Heart right ventricle (tissue), 16 donors: ENCODE results near the gene MLYCD. TPM values are rescaled to one million over a fixed set of nuclear protein-coding genes. Genes with fewer than 3 reads are reported as not detected.

Source experiments
- ATAC-seq, 8 donors: fragments of 200-7000 bp; cut with Tn5 transposase; one replicate each; pipeline ENCODE4 v1.9.1; 2020; ENCODE audit warnings: mild to moderate bottlenecking in 8 of 8, moderate library complexity in 8 of 8, moderate number of reproducible peaks in 1 of 8
- DNase-seq, 2 donors: peaks; one replicate each; pipeline ENCODE4 v3.0.0-alpha.2; 2020
- H3K27ac ChIP-seq, 10 donors: fragments of 200-600 bp; sonication (generic) in 2 of 10; one replicate each; pipeline versions ENCODE4 v1.5.0 to v1.8.0; 2020 to 2022; ENCODE audit warnings: mild to moderate bottlenecking in 3 of 10
- H3K27me3 ChIP-seq, 7 donors: fragments of 200-600 bp; one replicate each; pipeline ENCODE4 v1.8.0; 2021 to 2022; ENCODE audit warnings: mild to moderate bottlenecking in 2 of 7
- H3K36me3 ChIP-seq, 9 donors: fragments of 200-600 bp; sonication (generic) in 1 of 9; one replicate each; pipeline versions ENCODE4 v1.5.0 to v1.8.0; 2020 to 2022; ENCODE audit warnings: mild to moderate bottlenecking in 2 of 9
- H3K4me1 ChIP-seq, 9 donors: fragments of 200-600 bp; sonication (generic) in 1 of 9; one replicate each; pipeline versions ENCODE4 v1.5.0 to v1.8.0; 2020 to 2022; ENCODE audit warnings: mild to moderate bottlenecking in 4 of 9
- H3K4me3 ChIP-seq, 10 donors: fragments of 200-600 bp; sonication (generic) in 2 of 10; one replicate each; pipeline versions ENCODE4 v1.5.0 to v1.8.0; 2020 to 2022; ENCODE audit warnings: mild to moderate bottlenecking in 7 of 10, moderate library complexity in 2 of 10
- H3K9me3 ChIP-seq, 11 donors: fragments of 200-600 bp in 10 of 11; sonication (generic) in 2 of 11; one replicate each; pipeline versions ENCODE4 v1.5.0 to v1.8.0; 2013 to 2022; ENCODE audit warnings: mild to moderate bottlenecking in 2 of 11, control low read depth in 1 of 11, moderate library complexity in 1 of 11
- WGBS, 2 donors: extraction: QIAGEN DNeasy Blood & Tissue Kit; methylation state at CpG; one replicate each; pipeline ENCODE4 v1.1.7; 2013; ENCODE audit warnings: inconsistent platforms in 1 of 2; 5-methylcytosine and 5-hydroxymethylcytosine counted together
- intact Hi-C, 10 donors: fragments of 100-400 bp; cut with DNase I; formaldehyde crosslinking; loops; one replicate each; pipeline versions ENCODE4 v1.11.1 to v1.14.2; 2022
- polyA plus RNA-seq, 2 donors: library from polyadenylated mRNA; stranded (reverse); fragments of 200-250 nt; gene quantifications; one replicate each; pipeline ENCODE4 v1.2.3, GENCODE V29; 2013
- total RNA-seq, 10 donors: library from RNA; stranded (reverse); fragmentation: NEBNext Ultra II Directional in 3 of 10; extraction: Animal tissue kit (Norgen Biotek cat#: 25700) in 3 of 10; gene quantifications; one replicate each; pipeline versions ENCODE4 v1.2.1 to v1.2.4, GENCODE V29; 2021 to 2023
- TF ChIP-seq, protein P1 (sequence below), 9 donors: fragments of 200-600 bp; sonication (generic) in 2 of 9; IDR thresholded peaks; one replicate each; pipeline versions ENCODE4 v1.5.0 to v1.8.0; 2021 to 2022; ENCODE audit warnings: antibody characterized with exemption in 9 of 9, mild to moderate bottlenecking in 5 of 9, moderate library complexity in 1 of 9
- donor health status: Arrhythmogenic right ventricular cardiomyopathy.
- donor health status: ischemic (EF 13 %, LVEDD 7.1; RV severe dilation, severe dysfunction).
- donor health status: healthy with polysubstance abuse.
- donor health status: DM: no; HTN: yes; CAD: no.
- donor health status: DM: no; HTN: no; CAD: no.
- donor health status: ischemic (EF 25% LVEDD 6.9; RV normal size, moderate dysfunction).
- donor health status: ischemic (EF 25% LVEDD 5.7; RV mildly dilated, moderate dysfunction).
- donor health status: healthy.
- donor health status: DM: yes; HTN: yes; CAD: no.
- donor health status: Ischemic cardiomyopathy.
- donor health status: ischemic (EF 35%, LVEDD 5.7; RV mildly dilated, moderate dysfunction).
- donor health status: nonischemic (EF 11% LVEDD 7.7; RV severe dilation, severe dysfunction).
- donor health status: DM: yes; HTN: yes; CAD: no.
- donor health status: PGD.
- donor health status: ischemic (EF 29% LVEDD 5.4; RV normal size, mild dysfunction).
- donor health status: nonischemic (EF 23%, LVEDD 6.1; RV moderate dilation, normal function).

Gene MLYCD
- total and polyA plus RNA-seq, 12 donors: 13.5 to 58.0 (median 38.6) TPM

DNA sequence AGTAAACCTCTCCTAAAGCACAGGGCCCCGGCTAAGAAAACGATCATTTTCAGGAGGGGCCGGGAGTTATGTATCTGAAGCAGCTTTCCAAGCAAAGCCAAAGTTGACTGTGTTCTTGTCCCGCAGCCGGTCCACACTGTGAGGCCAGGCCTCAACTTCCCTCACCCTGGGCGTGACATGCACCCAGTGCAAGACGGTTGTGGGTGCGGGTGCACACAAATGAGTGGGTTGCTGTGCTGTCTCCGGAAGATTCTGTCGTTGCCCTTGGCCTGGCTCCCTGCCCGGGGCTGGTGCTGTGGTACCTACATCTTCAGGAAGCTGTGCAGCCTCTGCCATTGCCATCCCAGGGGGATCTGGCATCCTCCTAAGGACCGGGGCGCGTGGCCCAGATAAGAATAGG lies 16.6 kb downstream of the MLYCD start:
- Histone ChIP-seq H3K36me3 (peaks cover 0 to 94% (median 54%) of the 10 kb centered on the region in 9 donors), H3K27ac (no peak overlapping the region), H3K27me3 (no peaks in the 10 kb centered on the region), H3K9me3 (no peaks in the 10 kb centered on the region), H3K4me3 (no peak overlapping the region), H3K4me1 (peaks cover 2 to 26% (median 15%) of the 10 kb centered on the region in 9 donors)
- ATAC-seq: no peak
- no peak for DNase-seq
- TF ChIP-seq, protein P1, sequence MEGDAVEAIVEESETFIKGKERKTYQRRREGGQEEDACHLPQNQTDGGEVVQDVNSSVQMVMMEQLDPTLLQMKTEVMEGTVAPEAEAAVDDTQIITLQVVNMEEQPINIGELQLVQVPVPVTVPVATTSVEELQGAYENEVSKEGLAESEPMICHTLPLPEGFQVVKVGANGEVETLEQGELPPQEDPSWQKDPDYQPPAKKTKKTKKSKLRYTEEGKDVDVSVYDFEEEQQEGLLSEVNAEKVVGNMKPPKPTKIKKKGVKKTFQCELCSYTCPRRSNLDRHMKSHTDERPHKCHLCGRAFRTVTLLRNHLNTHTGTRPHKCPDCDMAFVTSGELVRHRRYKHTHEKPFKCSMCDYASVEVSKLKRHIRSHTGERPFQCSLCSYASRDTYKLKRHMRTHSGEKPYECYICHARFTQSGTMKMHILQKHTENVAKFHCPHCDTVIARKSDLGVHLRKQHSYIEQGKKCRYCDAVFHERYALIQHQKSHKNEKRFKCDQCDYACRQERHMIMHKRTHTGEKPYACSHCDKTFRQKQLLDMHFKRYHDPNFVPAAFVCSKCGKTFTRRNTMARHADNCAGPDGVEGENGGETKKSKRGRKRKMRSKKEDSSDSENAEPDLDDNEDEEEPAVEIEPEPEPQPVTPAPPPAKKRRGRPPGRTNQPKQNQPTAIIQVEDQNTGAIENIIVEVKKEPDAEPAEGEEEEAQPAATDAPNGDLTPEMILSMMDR (IDR thresholded peaks at IDR 0.05): no peak
- WGBS, 2 donors: 90 to 92% methylated on average over 14 of the region's 14 CpGs
- intact Hi-C loops: loop anchor here in 1 of 10 donors (5.0 kb wide), 1 partner anchor 73 kb away; no protein-coding TSS in a partner anchor

DNA sequence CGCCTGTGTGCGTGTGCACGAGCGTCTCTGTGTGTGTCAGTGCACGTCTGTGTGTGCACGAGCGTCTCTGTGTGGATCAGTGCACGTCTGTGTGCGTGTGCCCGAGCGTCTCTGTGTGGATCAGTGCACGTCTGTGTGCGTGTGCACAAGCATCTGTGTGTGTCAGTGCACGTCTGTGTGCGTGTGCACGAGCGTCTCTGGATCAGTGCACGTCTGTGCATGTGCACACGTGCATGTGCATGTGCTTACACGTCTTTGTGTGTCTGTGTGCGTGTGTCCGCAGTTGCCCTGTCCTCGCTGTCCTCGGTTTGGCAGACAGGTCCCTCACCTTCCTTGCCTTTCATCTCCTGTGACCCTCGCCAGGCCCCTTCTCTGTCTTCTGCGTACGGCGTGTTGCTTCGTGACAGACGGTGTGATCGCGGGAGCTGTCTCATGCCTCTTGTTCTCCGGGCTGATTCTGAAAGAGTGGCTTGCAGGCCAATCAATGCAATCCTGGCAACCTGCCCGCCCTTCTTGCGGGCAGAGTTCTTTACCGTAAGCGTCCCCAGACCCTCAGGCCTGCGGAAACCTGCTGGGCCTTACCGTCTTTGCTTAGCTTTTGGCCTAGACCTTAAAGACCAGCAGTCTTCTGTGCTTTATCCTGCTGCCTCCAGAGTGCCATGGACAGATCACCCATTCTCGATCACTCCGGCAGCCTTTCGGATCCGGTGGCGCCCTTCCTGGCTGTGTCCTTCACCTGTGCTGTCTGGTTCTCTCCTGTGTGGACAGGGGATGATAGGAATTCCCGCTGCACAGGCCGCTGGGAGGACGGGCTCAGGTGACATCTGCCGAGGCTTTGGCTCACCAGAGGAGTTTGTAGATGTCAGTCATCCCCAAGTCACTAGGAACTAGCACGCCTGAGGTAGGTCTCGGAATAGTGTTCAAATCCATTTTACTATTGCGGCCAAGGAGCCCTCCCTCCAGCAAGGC lies 18.5 kb downstream of the MLYCD start:
- H3K36me3 ChIP-seq: peaks cover 0 to 87% (median 42%) of the 10 kb centered on the region in 9 donors
- no peak overlapping the region for H3K27ac ChIP-seq
- H3K27me3 ChIP-seq: no peaks in the 10 kb centered on the region
- TF ChIP-seq, protein P1 (IDR thresholded peaks at IDR 0.05): no peak
- no peak for DNase-seq
- intact Hi-C loops: loop anchor here in 1 of 10 donors (5.0 kb wide), 1 partner anchor 75 kb away; no protein-coding TSS in a partner anchor
- 94 to 95% methylated on average over 51 of the region's 51 CpGs for WGBS, 2 donors
- H3K4me3 ChIP-seq: no peak overlapping the region
- ATAC-seq: no peak
- H3K9me3 ChIP-seq: no peaks in the 10 kb centered on the region
- H3K4me1 ChIP-seq: peaks cover 2 to 18% (median 11%) of the 10 kb centered on the region in 9 donors

DNA sequence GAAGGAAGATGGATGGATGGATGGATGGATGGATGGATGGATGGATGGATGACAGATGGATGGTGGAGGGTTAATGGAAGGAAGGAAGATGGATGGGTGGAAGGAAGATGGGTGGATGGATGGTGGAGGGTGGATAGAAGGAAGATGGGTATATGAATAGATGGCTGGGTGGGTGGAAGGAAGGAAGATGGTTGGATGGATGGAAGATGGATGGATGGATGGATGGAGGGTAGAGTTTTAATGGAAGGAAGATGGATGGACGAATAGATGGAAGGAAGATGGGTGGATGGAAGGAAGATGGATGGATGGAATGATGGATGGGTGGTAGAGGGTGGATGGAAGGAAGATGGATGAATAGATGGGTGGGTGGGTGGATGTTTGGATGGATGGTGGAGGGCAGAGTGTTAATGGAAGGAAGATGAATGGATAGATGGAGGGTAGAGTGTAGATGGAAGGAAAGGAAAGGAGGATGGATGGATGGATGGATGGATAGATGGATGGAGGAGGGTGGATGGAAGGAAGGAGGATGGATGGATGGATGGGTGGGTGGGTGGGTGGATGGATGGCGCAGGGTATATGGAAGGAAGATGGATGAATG lies 22.1 kb downstream of the MLYCD start:
- 96 to 97% methylated on average over 2 of the region's 2 CpGs for WGBS, 2 donors
- Histone ChIP-seq H3K4me3 (no peak overlapping the region), H3K27me3 (no peaks in the 10 kb centered on the region), H3K36me3 (peaks cover 0 to 76% (median 27%) of the 10 kb centered on the region in 9 donors), H3K9me3 (no peaks in the 10 kb centered on the region), H3K4me1 (peaks cover 0 to 4% (median under 1%) of the 10 kb centered on the region in 9 donors), H3K27ac (no peak overlapping the region)
- TF ChIP-seq, protein P1 (IDR thresholded peaks at IDR 0.05): no peak
- intact Hi-C loops: loop anchor here in 2 of 10 donors (10.0 kb wide), 1 partner anchor 96 kb away; no protein-coding TSS in a partner anchor
- ATAC-seq (no peak), DNase-seq (no peak)
